Measurements from ENCODE around the gene NXNL2. TPM values are rescaled to one million over a fixed set of nuclear protein-coding genes. Genes with fewer than 3 reads are reported as not detected.

NXNL2 gene
- total and polyA plus RNA-seq, 8 donors: 0.43 to 1.1 TPM; not detected in 6

DNA sequence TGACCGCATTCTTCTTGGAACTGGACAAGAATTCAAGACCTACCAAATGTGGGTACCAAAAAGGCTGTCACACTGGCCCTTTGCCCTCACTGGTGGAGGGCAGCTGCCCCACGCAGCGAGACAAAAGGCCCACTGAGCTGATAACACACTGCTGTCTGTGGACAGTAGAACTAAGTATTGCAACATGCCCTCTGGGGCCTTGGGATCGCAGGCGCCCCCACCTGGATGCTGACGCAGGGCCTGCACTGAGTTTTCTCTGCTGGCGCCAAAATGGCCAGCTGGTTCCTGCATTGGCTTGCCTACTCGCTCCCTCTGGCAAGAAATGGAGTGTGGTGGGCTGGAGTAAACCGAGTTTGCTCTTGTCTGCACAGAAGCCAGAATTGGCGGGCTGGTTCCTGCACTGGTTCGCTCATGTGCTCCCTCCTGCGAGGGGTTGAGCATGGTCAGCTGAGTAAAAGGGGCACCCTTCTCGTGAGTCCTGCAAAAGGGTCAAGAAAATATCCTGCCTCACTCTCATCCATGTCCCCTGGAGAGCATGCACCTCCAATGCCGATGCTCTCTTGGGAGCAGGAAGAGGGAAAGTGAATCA, 55.7 kb downstream of the NXNL2 start:
- 82 to 90% (median 86%) methylated on average over 14 of the region's 14 CpGs for WGBS, 5 donors

DNA sequence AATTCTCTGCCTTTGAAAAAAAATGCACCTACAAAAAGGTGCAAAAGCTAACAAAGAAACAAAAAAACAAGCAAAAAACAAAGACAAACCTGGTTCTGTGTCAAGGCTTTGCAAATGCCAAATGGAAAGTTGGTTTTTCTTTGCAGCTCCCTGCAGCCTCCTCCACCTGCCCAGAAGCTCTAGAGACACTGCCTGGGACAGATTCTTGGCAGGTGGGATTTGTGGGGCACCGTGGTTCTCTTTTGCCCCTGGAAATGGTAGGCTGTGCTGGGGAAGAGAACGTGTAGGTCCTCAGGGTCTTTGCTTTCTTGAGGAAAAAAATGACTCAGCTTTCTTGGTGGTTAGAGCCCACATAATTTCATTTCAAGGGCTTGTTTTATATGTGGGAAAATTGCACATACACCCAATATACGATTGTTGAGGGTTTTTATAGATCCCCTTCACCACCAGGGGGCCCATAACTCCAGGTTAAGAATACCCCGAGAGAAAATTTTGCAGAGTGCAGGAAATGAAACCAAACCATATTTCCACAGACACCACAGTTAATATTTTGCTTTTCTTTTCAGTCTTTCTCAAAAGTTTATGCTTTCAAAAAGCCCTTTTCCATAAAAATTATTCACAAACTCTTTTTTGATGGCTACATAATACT, 58.7 kb downstream of the NXNL2 start:
- Histone ChIP-seq H3K27me3 (no peaks in the 10 kb centered on the region), H3K9me3 (no peaks in the 10 kb centered on the region), H3K4me3 (no peak overlapping the region), H3K4me1 (peaks cover 0 to 6% (median 0%) of the 10 kb centered on the region in 4 donors), H3K36me3 (no peaks in the 10 kb centered on the region), H3K27ac (no peak overlapping the region)
- WGBS, 5 donors: 22 to 37% (median 30%) methylated on average over 4 of the region's 4 CpGs
- intact Hi-C loops (cut with DNase I; ENCODE audit: low total_unique reads): loop anchor here (5.0 kb wide), 1 partner anchor 409 kb away; no protein-coding TSS in a partner anchor
- DNase-seq: peak; percentile 54 to 82
- no peak for TF ChIP-seq POLR2AphosphoS5 (IDR thresholded peaks at IDR 0.05)
- TF ChIP-seq, protein P1, sequence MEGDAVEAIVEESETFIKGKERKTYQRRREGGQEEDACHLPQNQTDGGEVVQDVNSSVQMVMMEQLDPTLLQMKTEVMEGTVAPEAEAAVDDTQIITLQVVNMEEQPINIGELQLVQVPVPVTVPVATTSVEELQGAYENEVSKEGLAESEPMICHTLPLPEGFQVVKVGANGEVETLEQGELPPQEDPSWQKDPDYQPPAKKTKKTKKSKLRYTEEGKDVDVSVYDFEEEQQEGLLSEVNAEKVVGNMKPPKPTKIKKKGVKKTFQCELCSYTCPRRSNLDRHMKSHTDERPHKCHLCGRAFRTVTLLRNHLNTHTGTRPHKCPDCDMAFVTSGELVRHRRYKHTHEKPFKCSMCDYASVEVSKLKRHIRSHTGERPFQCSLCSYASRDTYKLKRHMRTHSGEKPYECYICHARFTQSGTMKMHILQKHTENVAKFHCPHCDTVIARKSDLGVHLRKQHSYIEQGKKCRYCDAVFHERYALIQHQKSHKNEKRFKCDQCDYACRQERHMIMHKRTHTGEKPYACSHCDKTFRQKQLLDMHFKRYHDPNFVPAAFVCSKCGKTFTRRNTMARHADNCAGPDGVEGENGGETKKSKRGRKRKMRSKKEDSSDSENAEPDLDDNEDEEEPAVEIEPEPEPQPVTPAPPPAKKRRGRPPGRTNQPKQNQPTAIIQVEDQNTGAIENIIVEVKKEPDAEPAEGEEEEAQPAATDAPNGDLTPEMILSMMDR (IDR thresholded peaks at IDR 0.05): peak in 4 of 7 experiments; percentile 43 to 76 (median 67)

More for the DNA sequence above, 55.7 kb downstream of the NXNL2 start:
- DNase-seq: no peak
- no peak overlapping the region for H3K27ac ChIP-seq
- intact Hi-C loops (cut with DNase I; ENCODE audit: low total_unique reads): loop anchor here (5.0 kb wide), 1 partner anchor 412 kb away; no protein-coding TSS in a partner anchor
- H3K4me3 ChIP-seq: no peak overlapping the region
- H3K27me3 ChIP-seq: no peaks in the 10 kb centered on the region
- no peaks in the 10 kb centered on the region for H3K36me3 ChIP-seq
- H3K4me1 ChIP-seq: peaks cover 0 to 6% (median 0%) of the 10 kb centered on the region in 4 donors
- H3K9me3 ChIP-seq: no peaks in the 10 kb centered on the region
- no peak for TF ChIP-seq POLR2A (IDR thresholded peaks at IDR 0.05)
- TF ChIP-seq POLR2AphosphoS5 (IDR thresholded peaks at IDR 0.05): no peak
- TF ChIP-seq, protein P1 (IDR thresholded peaks at IDR 0.05): no peak
- no peak for TF ChIP-seq EP300 (IDR thresholded peaks at IDR 0.05)

Other genes starting within 250 kb of the NXNL2 start
- 100 to 1,000 TPM in 1 of 5 donors, 10 to 100 TPM in 4; 26.1 to 120 (median 50.7) TPM for gene SPIN1, start 146.7 kb upstream of the NXNL2 start, total RNA-seq
- gene SPIN1, start 146.7 kb upstream of the NXNL2 start, polyA plus RNA-seq: 10 to 100 TPM; 18.3 to 38.3 (median 25.9) TPM